H1 (cell line): ENCODE results near the gene CGRRF1. TPM values are rescaled to one million over a fixed set of nuclear protein-coding genes. Genes with fewer than 3 reads are reported as not detected.

Experiments used
- CTCF ChIA-PET: fragments of 300-600 bp; sonication (Branson Sonifier 250); formaldehyde crosslinking; loops from one replicate; lab custom pipeline; 2021; ENCODE audit not compliant: partially characterized antibody; lab: Charles Lee
- POLR2A ChIA-PET: fragments of 300-600 bp; sonication (Branson Sonifier 250); formaldehyde crosslinking; loops from one replicate; lab custom pipeline; 2021; ENCODE audit warnings: inconsistent platforms; ENCODE audit not compliant: partially characterized antibody; lab: Charles Lee
- DNase-seq, 2 experiments: peaks; one replicate each; pipeline versions ENCODE4 v3.0.0 to v3.0.0-alpha.2; 2010 to 2022; ENCODE audit warnings: low spot score in 2 of 2, low read depth in 1 of 2, mixed read lengths in 1 of 2
- FAIRE-seq: peaks from 2 replicates; lab custom pipeline; 2011; peaks lifted over from hg19 to GRCh38; lab: Jason Lieb, UNC
- H2AFZ ChIP-seq: 2 replicates; pipeline ENCODE4 v1.8.1; 2012; ENCODE audit warnings: low read length, inconsistent platforms
- H2AK5ac ChIP-seq: 2 replicates; pipeline ENCODE4 v1.6.1; 2013; ENCODE audit warnings: low read depth, low read length
- H2BK120ac ChIP-seq: replicated peaks from 2 replicates; pipeline ENCODE3; 2013; ENCODE audit warnings: low read depth, low read length, inconsistent platforms
- H2BK12ac ChIP-seq: 2 replicates; pipeline ENCODE4 v1.6.1; 2013; ENCODE audit warnings: low read depth, low read length
- H2BK15ac ChIP-seq: 2 replicates; pipeline ENCODE4 v1.6.1; 2013; ENCODE audit warnings: low read length
- H2BK20ac ChIP-seq: 2 replicates; pipeline ENCODE4 v1.6.1; 2013; ENCODE audit warnings: low read length
- H2BK5ac ChIP-seq: 2 replicates; pipeline ENCODE4 v1.6.1; 2013; ENCODE audit warnings: low read depth, low read length
- H3K14ac ChIP-seq: 2 replicates; pipeline ENCODE4 v1.6.1; 2013; ENCODE audit warnings: inconsistent platforms; ENCODE audit not compliant: insufficient read length
- H3K18ac ChIP-seq: 2 replicates; pipeline ENCODE4 v1.6.1; 2013; ENCODE audit warnings: low read length; ENCODE audit errors: extremely low read depth
- H3K23ac ChIP-seq: 2 replicates; pipeline ENCODE4 v1.6.1; 2013; ENCODE audit warnings: inconsistent platforms; ENCODE audit not compliant: insufficient read length
- H3K23me2 ChIP-seq: 2 replicates; pipeline ENCODE4 v1.6.1; 2013; ENCODE audit warnings: low read depth, low read length
- H3K27ac ChIP-seq: 2 replicates; pipeline ENCODE4 v1.6.1; 2011; ENCODE audit warnings: low read depth, low read length, inconsistent platforms
- H3K27me3 ChIP-seq, 4 experiments: replicated peaks in 1 of 4; 1 replicate in 1 of 4; 2 replicates in 3 of 4; pipeline versions ENCODE4 v1.6.1 to v1.8.1; 2011 to 2013; ENCODE audit warnings: low read length in 3 of 4, mild to moderate bottlenecking in 3 of 4, inconsistent platforms in 2 of 4, mixed read lengths in 2 of 4, moderate library complexity in 1 of 4; ENCODE audit not compliant: control insufficient read depth in 3 of 4, insufficient read depth in 3 of 4; ENCODE audit errors: extremely low read depth in 1 of 4
- H3K36me3 ChIP-seq, 4 experiments: 2 replicates each; pipeline versions ENCODE4 v1.6.1 to v1.8.1; 2011 to 2013; ENCODE audit warnings: mild to moderate bottlenecking in 4 of 4, low read length in 3 of 4, moderate library complexity in 2 of 4, control low read depth in 1 of 4, inconsistent platforms in 1 of 4; ENCODE audit not compliant: insufficient read depth in 4 of 4, control insufficient read depth in 2 of 4
- H3K4ac ChIP-seq: replicated peaks from 2 replicates; pipeline ENCODE3; 2013; ENCODE audit warnings: low read length, low read depth, mixed read lengths, inconsistent platforms; ENCODE audit not compliant: insufficient read length
- H3K4me1 ChIP-seq, 4 experiments: replicated peaks in 1 of 4; 1 replicate in 1 of 4; 2 replicates in 3 of 4; pipeline versions ENCODE4 v1.6.1 to v1.8.1; 2011 to 2013; ENCODE audit warnings: low read length in 3 of 4, inconsistent platforms in 2 of 4, mixed read lengths in 1 of 4; ENCODE audit not compliant: insufficient read depth in 4 of 4, control insufficient read depth in 3 of 4
- H3K4me2 ChIP-seq, 2 experiments: 2 replicates each; pipeline versions ENCODE4 v1.6.1 to v1.8.1; 2011 to 2013; ENCODE audit warnings: low read depth in 2 of 2, low read length in 2 of 2, control low read depth in 1 of 2, inconsistent platforms in 1 of 2, mild to moderate bottlenecking in 1 of 2; ENCODE audit not compliant: insufficient read depth in 1 of 2
- H3K4me3 ChIP-seq, 4 experiments: fragments of 200-600, 300-600 bp in 1 of 4; sonication (generic), shearing (Covaris generic), sonication (Bioruptor Twin) in 1 of 4; 2 replicates each; pipeline versions ENCODE4 v1.5.1 to v1.8.1; 2011 to 2016; ENCODE audit warnings: low read length in 4 of 4, low read depth in 3 of 4, control low read depth in 2 of 4, inconsistent platforms in 2 of 4, mild to moderate bottlenecking in 2 of 4, mixed read lengths in 1 of 4, moderate library complexity in 1 of 4; ENCODE audit not compliant: insufficient read depth in 2 of 4; ENCODE audit errors: extremely low read depth in 1 of 4
- H3K56ac ChIP-seq: replicated peaks from 2 replicates; pipeline ENCODE3; 2013; ENCODE audit warnings: low read depth, mild to moderate bottlenecking, mixed read lengths, low read length, inconsistent platforms; ENCODE audit not compliant: insufficient read length
- H3K79me1 ChIP-seq: 2 replicates; pipeline ENCODE4 v1.6.1; 2013; ENCODE audit warnings: low read depth, low read length, control low read depth
- H3K79me2 ChIP-seq, 2 experiments: 2 replicates each; pipeline versions ENCODE4 v1.6.1 to v1.8.1; 2012 to 2013; ENCODE audit warnings: low read length in 2 of 2, mild to moderate bottlenecking in 2 of 2, inconsistent platforms in 1 of 2; ENCODE audit not compliant: insufficient read depth in 2 of 2, control insufficient read depth in 1 of 2
- H3K9ac ChIP-seq, 4 experiments: replicated peaks in 1 of 4; 1 replicate in 1 of 4; 2 replicates in 3 of 4; pipeline versions ENCODE4 v1.6.1 to v1.8.1; 2011 to 2013; ENCODE audit warnings: low read depth in 3 of 4, low read length in 3 of 4, control low read depth in 2 of 4, mild to moderate bottlenecking in 2 of 4, moderate library complexity in 2 of 4, inconsistent platforms in 1 of 4; ENCODE audit errors: extremely low read depth in 1 of 4
- H3K9me3 ChIP-seq, 2 experiments: 2 replicates each; pipeline versions ENCODE4 v1.6.1 to v1.8.1; 2012 to 2013; ENCODE audit warnings: mild to moderate bottlenecking in 2 of 2, moderate library complexity in 2 of 2, control low read depth in 1 of 2, inconsistent platforms in 1 of 2, low read depth in 1 of 2, low read length in 1 of 2, mixed read lengths in 1 of 2; ENCODE audit not compliant: insufficient read depth in 2 of 2
- H4K20me1 ChIP-seq, 2 experiments: replicated peaks in 1 of 2; 2 replicates each; pipeline versions ENCODE3 to v1.8.1; 2011 to 2013; ENCODE audit warnings: inconsistent platforms in 2 of 2, low read length in 2 of 2, mild to moderate bottlenecking in 1 of 2; ENCODE audit not compliant: insufficient read depth in 2 of 2, control insufficient read depth in 1 of 2
- H4K5ac ChIP-seq: 2 replicates; pipeline ENCODE4 v1.6.1; 2013; ENCODE audit warnings: low read length, low read depth, mixed read lengths, inconsistent platforms; ENCODE audit not compliant: insufficient read length
- H4K8ac ChIP-seq: 2 replicates; pipeline ENCODE4 v1.8.0; 2013; ENCODE audit warnings: mild to moderate bottlenecking, moderate library complexity, low read length, inconsistent platforms; ENCODE audit not compliant: insufficient read depth; ENCODE audit errors: extremely low read depth
- H4K91ac ChIP-seq: replicated peaks from 2 replicates; pipeline ENCODE3; 2013; ENCODE audit warnings: low read length, mixed read lengths, inconsistent platforms; ENCODE audit not compliant: insufficient read length
- BACH1 ChIP-seq: IDR thresholded peaks from 2 replicates; pipeline ENCODE4 v1.6.1; 2012; ENCODE audit warnings: low read length, improper control_type of control experiment
- CREB1 ChIP-seq: IDR thresholded peaks from 2 replicates; pipeline ENCODE4 v1.6.1; 2012; ENCODE audit warnings: inconsistent platforms
- EP300 ChIP-seq, 2 experiments: IDR thresholded peaks; 1 replicate in 1 of 2; 2 replicates in 1 of 2; pipeline ENCODE4 v1.6.1; 2011 to 2012; ENCODE audit warnings: low read depth in 2 of 2, low read length in 2 of 2, mild to moderate bottlenecking in 2 of 2, borderline replicate concordance in 1 of 2, inconsistent platforms in 1 of 2, moderate library complexity in 1 of 2
- JUND ChIP-seq: IDR thresholded peaks from 2 replicates; pipeline ENCODE4 v1.6.1; 2011; ENCODE audit warnings: mild to moderate bottlenecking, improper control_type of control experiment, low read length
- KDM4A ChIP-seq: IDR thresholded peaks from one replicate; pipeline ENCODE4 v1.7.1; 2012; ENCODE audit warnings: low read depth, mild to moderate bottlenecking, moderate library complexity, low read length, inconsistent platforms; ENCODE audit not compliant: severe bottlenecking
- KDM5A ChIP-seq: fragments of 200-600 bp; IDR thresholded peaks from 2 replicates; pipeline ENCODE4 v1.7.1; 2012; ENCODE audit warnings: mild to moderate bottlenecking, low read length, inconsistent platforms, mixed read lengths
- POU5F1 ChIP-seq: IDR thresholded peaks from 2 replicates; pipeline ENCODE4 v1.6.1; 2011; ENCODE audit warnings: low read depth, mild to moderate bottlenecking, low read length, moderate library complexity
- RBBP5 ChIP-seq: IDR thresholded peaks from 2 replicates; pipeline ENCODE4 v1.7.1; 2012; ENCODE audit warnings: low read depth, mild to moderate bottlenecking, inconsistent platforms, low read length, moderate library complexity, borderline replicate concordance
- SAP30 ChIP-seq: fragments of 300-600 bp; sonication (generic); IDR thresholded peaks from 2 replicates; pipeline ENCODE4 v1.7.1; 2012; ENCODE audit warnings: low read length, moderate library complexity, mild to moderate bottlenecking, inconsistent platforms; ENCODE audit not compliant: insufficient read depth, insufficient replicate concordance
- SIRT6 ChIP-seq: IDR thresholded peaks from one replicate; pipeline ENCODE4 v1.7.1; 2012; ENCODE audit warnings: low read length, inconsistent platforms
- SP2 ChIP-seq: IDR thresholded peaks from 2 replicates; pipeline ENCODE4 v1.6.1; 2012; ENCODE audit warnings: mild to moderate bottlenecking, low read length, inconsistent platforms
- YY1 ChIP-seq: IDR thresholded peaks from 2 replicates; pipeline ENCODE4 v1.6.1; 2011; ENCODE audit warnings: low read depth, mild to moderate bottlenecking, low read length
- polyA plus RNA-seq, 7 experiments: library from polyadenylated mRNA; depleted of rRNA in 3 of 7; stranded (reverse) in 5 of 7; unstranded in 2 of 7; fragments of >200 nt in 5 of 7; fragments of 200-250 nt in 2 of 7; gene quantifications; 1 replicate in 5 of 7; 2 replicates in 1 of 7; 4 replicates in 1 of 7; pipeline versions ENCODE4 v1.2.1 to v1.2.3, GENCODE V29; 2011 to 2013; ENCODE audit warnings: missing spikeins in 2 of 7, mixed read lengths in 2 of 7
- total RNA-seq: library from RNA; stranded (reverse); fragmentation: NEBNext Ultra II Directional; extraction: Animal tissue kit (Norgen Biotek cat#: 25700); gene quantifications from 2 replicates; pipeline ENCODE4 v1.2.1, GENCODE V29; 2021
- TF ChIP-seq, protein P1 (sequence below), 3 experiments: IDR thresholded peaks; 1 replicate in 2 of 3; 2 replicates in 1 of 3; pipeline versions ENCODE4 v1.5.1 to v1.6.1; 2011; ENCODE audit warnings: low read length in 3 of 3, mild to moderate bottlenecking in 3 of 3, inconsistent platforms in 2 of 3, low read depth in 1 of 3, moderate library complexity in 1 of 3; ENCODE audit not compliant: insufficient read depth in 1 of 3; ENCODE audit errors: control extremely low read depth in 1 of 3

CGRRF1 gene
- total and polyA plus RNA-seq, 2 of the 8 experiments (the other 6 are each of a cell fraction or from before 2014, with no cell fraction given) = 7.4 to 20.2 TPM

DNA sequence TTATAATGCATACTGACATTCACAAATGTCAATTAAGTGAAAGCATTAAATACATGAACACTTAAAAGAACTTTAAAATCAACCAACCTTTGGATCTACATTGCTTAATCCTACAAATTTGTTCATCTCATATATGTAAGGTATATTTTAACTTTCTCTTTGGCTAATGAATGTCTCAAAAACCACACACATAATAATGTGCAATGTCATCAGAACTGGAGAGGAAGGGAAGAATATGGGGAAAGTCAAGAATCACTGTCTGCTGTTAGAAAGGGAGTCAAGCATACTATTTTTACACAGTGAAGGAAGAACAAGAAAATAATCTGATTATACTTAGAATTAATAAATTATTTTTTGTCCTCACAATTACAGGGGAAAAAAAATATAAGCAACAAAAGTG is 25.9 kb upstream of the CGRRF1 start:
- H3K56ac ChIP-seq = no peak overlapping the region
- POLR2A ChIA-PET = interaction anchor here (1.3 kb wide), 1 partner anchor 13 kb away, joined by 3 read pairs; no protein-coding TSS in a partner anchor
- H3K14ac ChIP-seq = no peak overlapping the region
- no peak overlapping the region for H2BK5ac ChIP-seq
- peaks cover 4 to 55% of the 10 kb centered on the region in 2 experiments; a peak in 3 of 4 replicates for H3K79me2 ChIP-seq
- H3K9ac ChIP-seq = no peak overlapping the region
- no peak overlapping the region for H2BK20ac ChIP-seq
- FAIRE-seq (no peak), DNase-seq (no peak)
- H2AK5ac ChIP-seq = no peak overlapping the region
- H3K4me3 ChIP-seq = no peak overlapping the region
- H4K20me1 ChIP-seq = peaks cover 0 to 5% of the 10 kb centered on the region in 2 experiments
- no peak overlapping the region for H2BK15ac ChIP-seq
- H3K4me1 ChIP-seq = no peaks in the 10 kb centered on the region; a peak in 1 of 7 replicates
- no peak overlapping the region for H2BK120ac ChIP-seq
- H3K4me2 ChIP-seq = no peak overlapping the region
- no peak overlapping the region for H2AFZ ChIP-seq
- CTCF ChIA-PET = interaction anchor here (1.3 to 1.4 kb wide), 2 partner anchors 10 to 12 kb away, joined by 3 to 6 read pairs; no protein-coding TSS in a partner anchor
- H4K91ac ChIP-seq = no peak overlapping the region
- no peak overlapping the region for H3K4ac ChIP-seq
- no peak overlapping the region for H3K27ac ChIP-seq
- H2BK12ac ChIP-seq = no peak overlapping the region
- no peak overlapping the region for H3K18ac ChIP-seq
- no peak overlapping the region for H3K23ac ChIP-seq
- no peaks in the 10 kb centered on the region; the same call in 1 of the 2 replicates for H3K79me1 ChIP-seq
- H3K23me2 ChIP-seq = peaks cover 3% of the 10 kb centered on the region; the same call in 1 of the 2 replicates
- H3K36me3 ChIP-seq = peaks cover 0 to 33% (median 2%) of the 10 kb centered on the region in 4 experiments; a peak in 6 of 8 replicates
- no peaks in the 10 kb centered on the region for H3K27me3 ChIP-seq
- no peak overlapping the region for H4K8ac ChIP-seq
- H3K9me3 ChIP-seq = no peaks in the 10 kb centered on the region
- H4K5ac ChIP-seq = no peak overlapping the region
- TF ChIP-seq, protein P1, sequence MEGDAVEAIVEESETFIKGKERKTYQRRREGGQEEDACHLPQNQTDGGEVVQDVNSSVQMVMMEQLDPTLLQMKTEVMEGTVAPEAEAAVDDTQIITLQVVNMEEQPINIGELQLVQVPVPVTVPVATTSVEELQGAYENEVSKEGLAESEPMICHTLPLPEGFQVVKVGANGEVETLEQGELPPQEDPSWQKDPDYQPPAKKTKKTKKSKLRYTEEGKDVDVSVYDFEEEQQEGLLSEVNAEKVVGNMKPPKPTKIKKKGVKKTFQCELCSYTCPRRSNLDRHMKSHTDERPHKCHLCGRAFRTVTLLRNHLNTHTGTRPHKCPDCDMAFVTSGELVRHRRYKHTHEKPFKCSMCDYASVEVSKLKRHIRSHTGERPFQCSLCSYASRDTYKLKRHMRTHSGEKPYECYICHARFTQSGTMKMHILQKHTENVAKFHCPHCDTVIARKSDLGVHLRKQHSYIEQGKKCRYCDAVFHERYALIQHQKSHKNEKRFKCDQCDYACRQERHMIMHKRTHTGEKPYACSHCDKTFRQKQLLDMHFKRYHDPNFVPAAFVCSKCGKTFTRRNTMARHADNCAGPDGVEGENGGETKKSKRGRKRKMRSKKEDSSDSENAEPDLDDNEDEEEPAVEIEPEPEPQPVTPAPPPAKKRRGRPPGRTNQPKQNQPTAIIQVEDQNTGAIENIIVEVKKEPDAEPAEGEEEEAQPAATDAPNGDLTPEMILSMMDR (IDR thresholded peaks at IDR 0.05; ENCODE audit: control extremely low read depth in 1 of 3, insufficient read depth in 1 of 3, low read depth in 1 of 3, low read length in 3 of 3) = no peak
- no peak for TF ChIP-seq KDM5A
- no peak for TF ChIP-seq RBBP5
- TF ChIP-seq SAP30 = no peak
- TF ChIP-seq BACH1 = no peak
- no peak for TF ChIP-seq YY1
- TF ChIP-seq SP2 = no peak
- TF ChIP-seq SIRT6 = no peak
- TF ChIP-seq KDM4A = no peak
- TF ChIP-seq EP300 (IDR thresholded peaks at IDR 0.05; ENCODE audit: borderline replicate concordance in 1 of 2, low read depth in 2 of 2, low read length in 2 of 2) = no peak
- TF ChIP-seq POU5F1 = no peak
- TF ChIP-seq JUND = no peak
- no peak for TF ChIP-seq CREB1
